Measurements from ENCODE around the gene TMEM208.

TMEM208 gene

GRCh38 chr16:67247192-67248072 is 20.5 kb downstream of the TMEM208 start, which contains the start of gene FHOD1:
FHOD1 (minus strand) TSS chr16:67247481; CDS start chr16:67247410, 71 bp downstream.
- H3K27ac Mint-ChIP-seq: peak within 1 kb of the TSS; percentile 96
- peak within 1 kb of the TSS; percentile 86 for H3K4me3 Mint-ChIP-seq
- peak; percentile 98 to 100 for DNase-seq (ENCODE audit: low spot score in 2 of 2)
- H3K36me3 Mint-ChIP-seq: peaks cover 19% of the 10 kb centered on the region
- peaks cover 48% of the 10 kb centered on the region for H3K4me1 Mint-ChIP-seq
- peak; percentile 77 for ATAC-seq
- no peaks in the 10 kb centered on the region for H3K9me3 Mint-ChIP-seq

- H3K9me3 Mint-ChIP-seq: no peaks in the 10 kb centered on the region
- ATAC-seq (no peak), DNase-seq (ENCODE audit: low spot score in 2 of 2) (no peak)
- peaks cover 44% of the 10 kb centered on the region for H3K4me1 Mint-ChIP-seq
- H3K4me3 Mint-ChIP-seq: peak overlapping the region; percentile 86
- peak overlapping the region; percentile 96 for H3K27ac Mint-ChIP-seq
- peaks cover 19% of the 10 kb centered on the region for H3K36me3 Mint-ChIP-seq
These were observed 21.1 kb downstream of the TMEM208 start for GRCh38 chr16:67248073-67248400.

GRCh38 chr16:67248401-67249177 is 21.7 kb downstream of the TMEM208 start, which contains the start of gene SLC9A5:
SLC9A5 (plus strand) TSS chr16:67248979; CDS start chr16:67249015, 36 bp downstream.
- Mint-ChIP-seq H3K4me1 (peaks cover 44% of the 10 kb centered on the region), H3K4me3 (peak within 1 kb of the TSS; percentile 86), H3K9me3 (no peaks in the 10 kb centered on the region), H3K36me3 (peaks cover 19% of the 10 kb centered on the region), H3K27ac (peak within 1 kb of the TSS; percentile 96)
- no peak for ATAC-seq
- DNase-seq (ENCODE audit: low spot score in 2 of 2): peak; percentile 36 to 69

GRCh38 chr16:67249178-67250044 is 22.5 kb downstream of the TMEM208 start:
- peaks cover 16% of the 10 kb centered on the region for H3K36me3 Mint-ChIP-seq
- no peak for ATAC-seq
- H3K27ac Mint-ChIP-seq: peak overlapping the region; percentile 96
- DNase-seq (ENCODE audit: low spot score in 2 of 2): no peak
- H3K4me1 Mint-ChIP-seq: peaks cover 37% of the 10 kb centered on the region
- no peaks in the 10 kb centered on the region for H3K9me3 Mint-ChIP-seq
- peak overlapping the region; percentile 86 for H3K4me3 Mint-ChIP-seq

GRCh38 chr16:67250045-67250327 is 23.1 kb downstream of the TMEM208 start:
- Mint-ChIP-seq H3K9me3 (no peaks in the 10 kb centered on the region), H3K27ac (peak overlapping the region; percentile 96), H3K4me3 (peak overlapping the region; percentile 86), H3K4me1 (peaks cover 31% of the 10 kb centered on the region), H3K36me3 (peaks cover 10% of the 10 kb centered on the region)
- ATAC-seq: no peak
- no peak for DNase-seq (ENCODE audit: low spot score in 2 of 2)

- DNase-seq (ENCODE audit: low spot score in 2 of 2) (no peak), ATAC-seq (no peak)
- Mint-ChIP-seq H3K27ac (no peak overlapping the region), H3K9me3 (no peaks in the 10 kb centered on the region), H3K4me1 (peaks cover 21% of the 10 kb centered on the region), H3K4me3 (no peak overlapping the region), H3K36me3 (peaks cover under 1% of the 10 kb centered on the region)
These were observed 25.9 kb downstream of the TMEM208 start for GRCh38 chr16:67252609-67253497.

GRCh38 chr16:67254801-67255552 is 28.0 kb downstream of the TMEM208 start:
- Mint-ChIP-seq H3K4me3 (no peak overlapping the region), H3K27ac (no peak overlapping the region), H3K36me3 (peaks cover 6% of the 10 kb centered on the region), H3K9me3 (no peaks in the 10 kb centered on the region), H3K4me1 (peaks cover 4% of the 10 kb centered on the region)
- no peak for ATAC-seq
- no peak for DNase-seq (ENCODE audit: low spot score in 2 of 2)

GRCh38 chr16:67255553-67256221 is 28.8 kb downstream of the TMEM208 start:
- DNase-seq (ENCODE audit: low spot score in 2 of 2) (no peak), ATAC-seq (no peak)
- Mint-ChIP-seq H3K4me3 (no peak overlapping the region), H3K36me3 (peaks cover 6% of the 10 kb centered on the region), H3K27ac (no peak overlapping the region), H3K9me3 (no peaks in the 10 kb centered on the region), H3K4me1 (peaks cover 6% of the 10 kb centered on the region)

GRCh38 chr16:67256701-67257230 is 29.8 kb downstream of the TMEM208 start:
- peaks cover 9% of the 10 kb centered on the region for H3K4me1 Mint-ChIP-seq
- DNase-seq (ENCODE audit: low spot score in 2 of 2): no peak
- H3K4me3 Mint-ChIP-seq: no peak overlapping the region
- H3K27ac Mint-ChIP-seq: no peak overlapping the region
- ATAC-seq: no peak
- no peaks in the 10 kb centered on the region for H3K9me3 Mint-ChIP-seq
- peaks cover 6% of the 10 kb centered on the region for H3K36me3 Mint-ChIP-seq

GRCh38 chr16:67257486-67258160 is 30.7 kb downstream of the TMEM208 start:
- no peak for DNase-seq (ENCODE audit: low spot score in 2 of 2)
- H3K36me3 Mint-ChIP-seq: peaks cover 6% of the 10 kb centered on the region
- ATAC-seq: no peak
- H3K4me3 Mint-ChIP-seq: no peak overlapping the region
- H3K4me1 Mint-ChIP-seq: peaks cover 9% of the 10 kb centered on the region
- H3K9me3 Mint-ChIP-seq: no peaks in the 10 kb centered on the region
- peak overlapping the region; percentile 2 for H3K27ac Mint-ChIP-seq

- H3K4me3 Mint-ChIP-seq: no peak overlapping the region
- H3K4me1 Mint-ChIP-seq: peaks cover 9% of the 10 kb centered on the region
- no peak for ATAC-seq
- DNase-seq (ENCODE audit: low spot score in 2 of 2): no peak
- H3K36me3 Mint-ChIP-seq: peaks cover 6% of the 10 kb centered on the region
- no peaks in the 10 kb centered on the region for H3K9me3 Mint-ChIP-seq
- H3K27ac Mint-ChIP-seq: peak overlapping the region; percentile 2
These were observed 31.4 kb downstream of the TMEM208 start for GRCh38 chr16:67258161-67258835.

- H3K4me1 Mint-ChIP-seq: peaks cover 9% of the 10 kb centered on the region
- no peak overlapping the region for H3K27ac Mint-ChIP-seq
- no peak overlapping the region for H3K4me3 Mint-ChIP-seq
- DNase-seq (ENCODE audit: low spot score in 2 of 2): no peak
- peaks cover 6% of the 10 kb centered on the region for H3K36me3 Mint-ChIP-seq
- ATAC-seq: no peak
- no peaks in the 10 kb centered on the region for H3K9me3 Mint-ChIP-seq
These were observed 32.8 kb downstream of the TMEM208 start for GRCh38 chr16:67259705-67260104.
